ENCODE measurements around the gene THRB.
"Not testable (repeated sequence)": the region's sequence is repeated elsewhere in the genome, so short reads cannot be mapped to it uniquely, and the experiment has no call there.

Gene THRB

DNA sequence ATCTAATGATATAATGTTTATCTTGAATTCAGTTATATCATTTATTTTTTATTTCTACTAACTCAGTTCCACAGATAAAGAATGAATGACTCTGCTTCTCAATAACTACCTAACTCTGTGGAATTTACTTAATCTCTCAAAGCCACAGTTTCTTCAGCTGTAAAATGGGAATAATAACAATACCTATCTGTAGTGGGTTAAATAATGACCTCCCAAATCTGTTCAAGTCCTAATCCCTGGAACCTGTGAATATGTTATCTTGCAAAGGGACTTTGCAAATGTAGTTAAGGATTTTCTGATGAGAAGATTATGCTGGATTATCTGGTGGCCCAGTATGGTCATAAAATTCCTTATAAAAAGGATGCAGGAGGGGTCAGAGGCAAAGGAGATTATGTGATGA lies 61.7 kb downstream of the THRB start:
- Mint-ChIP-seq H3K9me3 (peaks cover 8% of the 10 kb centered on the region), H3K4me1 (ENCODE audit: low read depth) (no peaks in the 10 kb centered on the region), H3K4me3 (no peak overlapping the region), H3K27ac (no peak overlapping the region), H3K27me3 (no peaks in the 10 kb centered on the region), H3K36me3 (ENCODE audit: low read depth) (no peaks in the 10 kb centered on the region)

DNA sequence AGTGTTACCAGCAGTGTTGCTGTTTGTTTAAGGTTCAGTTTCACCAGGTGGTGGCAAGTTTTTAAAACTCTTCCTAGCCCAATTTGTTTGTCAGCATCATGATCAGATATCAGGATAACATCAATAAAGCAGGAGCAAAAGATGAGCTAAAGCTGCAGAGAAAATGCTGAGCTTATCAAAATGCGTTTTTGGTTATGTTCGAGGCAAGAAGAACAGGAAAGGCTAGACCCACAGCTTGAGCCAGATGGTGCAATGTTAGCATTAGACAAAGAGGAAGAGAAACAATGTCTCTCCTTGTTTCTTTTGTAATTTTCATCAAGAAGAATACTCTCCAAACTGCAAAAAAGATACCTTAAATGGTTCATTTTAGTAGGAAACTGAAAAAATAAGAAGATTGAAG lies 66.2 kb downstream of the THRB start:
- Mint-ChIP-seq H3K36me3 (ENCODE audit: low read depth) (no peaks in the 10 kb centered on the region), H3K27me3 (no peaks in the 10 kb centered on the region), H3K4me3 (no peak overlapping the region), H3K4me1 (ENCODE audit: low read depth) (no peaks in the 10 kb centered on the region), H3K27ac (no peak overlapping the region), H3K9me3 (peaks cover 4% of the 10 kb centered on the region)

DNA sequence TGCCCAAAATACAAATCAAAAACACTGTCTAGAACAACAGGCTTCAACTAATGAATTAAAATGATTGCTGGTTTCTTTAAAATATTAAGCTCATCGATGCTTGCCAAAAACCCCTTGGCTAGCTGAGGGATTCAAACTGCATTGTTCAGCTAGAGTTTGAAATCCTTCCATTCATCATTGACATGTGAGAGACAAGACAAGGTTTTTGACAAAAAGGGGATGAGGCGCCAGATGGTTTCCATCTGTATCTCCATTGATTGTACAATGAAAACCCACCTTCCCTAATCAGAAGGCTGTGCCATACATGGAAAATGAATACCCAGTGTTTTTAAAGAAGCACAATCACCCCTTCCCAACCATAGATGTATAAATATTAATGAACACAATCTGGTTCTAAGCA lies 67.8 kb downstream of the THRB start:
- Mint-ChIP-seq H3K27me3 (no peaks in the 10 kb centered on the region), H3K36me3 (ENCODE audit: low read depth) (no peaks in the 10 kb centered on the region), H3K4me1 (ENCODE audit: low read depth) (no peaks in the 10 kb centered on the region), H3K27ac (no peak overlapping the region), H3K4me3 (no peak overlapping the region), H3K9me3 (peaks cover 4% of the 10 kb centered on the region)

DNA sequence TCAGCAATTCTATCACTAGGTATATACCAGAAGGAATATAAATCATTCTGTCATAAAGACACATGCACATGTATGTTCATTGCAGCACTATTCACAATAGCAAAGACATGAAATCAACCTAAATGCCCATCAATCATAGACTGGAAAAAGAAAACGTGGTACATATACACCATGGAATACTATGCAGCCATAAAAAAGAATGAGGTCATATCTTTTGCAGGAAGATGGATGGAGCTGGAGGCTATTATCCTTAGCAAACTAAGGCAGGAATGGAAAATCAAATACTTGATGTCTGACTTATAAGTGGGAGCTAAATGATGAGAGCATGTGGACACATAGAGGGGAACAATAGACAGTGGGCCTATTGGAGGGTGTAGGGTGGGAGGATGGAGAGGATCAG lies 73.8 kb downstream of the THRB start:
- H3K36me3 Mint-ChIP-seq (ENCODE audit: low read depth); H3K27me3 Mint-ChIP-seq; H3K9me3 Mint-ChIP-seq; H3K4me1 Mint-ChIP-seq (ENCODE audit: low read depth); H3K27ac Mint-ChIP-seq; H3K4me3 Mint-ChIP-seq: not testable (repeated sequence)

DNA sequence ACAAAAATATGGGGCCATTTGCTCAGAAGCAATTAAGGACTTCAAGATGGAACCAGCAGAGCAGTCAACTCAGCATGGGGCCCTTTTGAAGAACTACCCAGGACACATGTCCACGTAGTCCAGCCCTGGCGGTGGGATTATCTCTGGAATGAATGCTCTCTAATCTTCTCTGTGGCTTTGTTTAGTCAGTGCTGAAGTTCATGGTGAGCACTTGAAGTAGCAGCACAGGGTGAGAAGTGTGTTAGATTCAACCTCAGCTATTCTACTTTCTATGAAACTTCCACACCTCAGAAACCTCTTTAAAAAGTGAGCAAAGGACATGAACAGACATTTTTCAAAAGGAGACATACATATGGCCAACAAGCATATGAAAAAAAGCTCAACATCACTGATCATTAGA lies 74.4 kb downstream of the THRB start:
- no peak overlapping the region for H3K4me3 Mint-ChIP-seq
- no peaks in the 10 kb centered on the region for H3K4me1 Mint-ChIP-seq (ENCODE audit: low read depth)
- no peaks in the 10 kb centered on the region for H3K27me3 Mint-ChIP-seq
- H3K9me3 Mint-ChIP-seq: no peaks in the 10 kb centered on the region
- no peak overlapping the region for H3K27ac Mint-ChIP-seq
- H3K36me3 Mint-ChIP-seq (ENCODE audit: low read depth): no peaks in the 10 kb centered on the region

DNA sequence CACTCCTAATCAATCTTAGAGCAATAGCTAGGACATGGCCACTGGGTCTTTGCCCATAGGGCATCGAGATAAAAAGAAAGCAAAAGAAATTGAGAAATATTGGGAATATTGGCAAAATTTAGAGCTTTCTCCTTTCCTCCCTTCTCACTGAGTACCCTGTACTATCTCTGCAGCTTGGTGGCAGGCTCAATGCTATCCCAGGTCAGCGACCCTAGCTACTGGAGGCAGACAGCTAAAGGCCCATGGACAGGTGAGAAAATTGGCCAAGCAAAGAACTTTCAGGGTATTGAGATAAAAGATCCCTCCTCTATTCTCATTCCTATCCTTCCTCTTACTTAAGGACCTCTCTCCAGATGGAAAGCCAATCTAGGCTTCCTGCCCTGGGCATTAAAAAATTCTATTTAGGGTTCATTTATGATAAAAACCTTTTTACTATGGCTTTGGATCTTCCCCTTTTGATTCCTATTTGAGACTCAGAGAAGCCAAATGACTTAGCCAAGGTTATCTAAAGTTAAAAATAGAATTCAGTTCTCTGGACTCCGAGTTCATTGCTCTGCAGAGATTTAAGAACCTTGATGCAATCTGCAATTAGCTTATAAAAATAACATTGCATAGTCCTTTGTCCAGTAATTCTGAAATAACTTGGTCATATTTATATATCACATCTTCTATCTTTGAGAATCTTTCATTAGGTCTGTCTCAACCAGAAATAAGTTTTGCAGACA lies 75.4 kb downstream of the THRB start:
- Mint-ChIP-seq H3K4me3 (no peak overlapping the region), H3K27ac (no peak overlapping the region), H3K27me3 (no peaks in the 10 kb centered on the region), H3K36me3 (ENCODE audit: low read depth) (no peaks in the 10 kb centered on the region), H3K9me3 (no peaks in the 10 kb centered on the region), H3K4me1 (ENCODE audit: low read depth) (no peaks in the 10 kb centered on the region)

DNA sequence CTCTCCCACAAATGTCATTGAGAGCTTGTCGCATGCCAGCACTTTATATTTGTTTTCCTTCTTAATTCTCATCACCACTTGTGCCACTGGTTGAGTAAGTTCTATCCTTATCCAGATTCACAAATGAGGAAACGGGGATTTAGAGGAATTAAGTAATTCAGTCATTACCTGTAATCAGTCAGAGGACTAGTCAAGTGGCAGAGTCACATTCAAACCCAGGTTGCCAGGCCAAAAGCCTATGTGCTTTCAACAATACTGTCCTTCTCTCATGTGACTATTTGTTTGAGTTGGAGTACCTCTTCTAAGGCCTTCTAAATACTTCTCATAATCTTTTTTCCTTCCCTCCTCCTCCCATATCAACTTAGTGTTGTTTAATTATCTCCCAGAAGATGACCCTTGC lies 76.9 kb downstream of the THRB start:
- Mint-ChIP-seq H3K9me3 (no peaks in the 10 kb centered on the region), H3K27ac (no peak overlapping the region), H3K36me3 (ENCODE audit: low read depth) (no peaks in the 10 kb centered on the region), H3K4me3 (no peak overlapping the region), H3K27me3 (no peaks in the 10 kb centered on the region), H3K4me1 (ENCODE audit: low read depth) (no peaks in the 10 kb centered on the region)

DNA sequence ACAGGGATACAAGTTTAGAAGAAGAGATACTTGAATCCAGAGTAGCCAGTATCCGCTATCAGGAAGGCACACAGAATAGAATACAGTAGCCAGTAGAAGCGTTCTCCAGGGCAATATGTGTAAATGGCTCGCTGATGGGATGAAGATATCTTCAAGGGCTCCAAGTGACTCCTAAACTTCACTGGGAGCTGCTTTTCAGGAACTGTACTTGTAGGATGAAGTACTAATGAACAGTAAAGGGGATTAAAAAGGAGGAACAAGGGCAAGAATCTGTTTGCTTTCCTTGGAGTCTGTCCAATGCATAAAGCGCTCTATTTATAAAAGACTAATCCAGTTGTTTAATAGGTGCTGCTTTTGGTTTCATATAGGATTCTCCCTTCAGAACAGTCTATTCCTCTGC lies 78.4 kb downstream of the THRB start:
- H3K27me3 Mint-ChIP-seq: no peaks in the 10 kb centered on the region
- no peaks in the 10 kb centered on the region for H3K36me3 Mint-ChIP-seq (ENCODE audit: low read depth)
- no peak overlapping the region for H3K27ac Mint-ChIP-seq
- no peaks in the 10 kb centered on the region for H3K9me3 Mint-ChIP-seq
- no peaks in the 10 kb centered on the region for H3K4me1 Mint-ChIP-seq (ENCODE audit: low read depth)
- H3K4me3 Mint-ChIP-seq: no peak overlapping the region

DNA sequence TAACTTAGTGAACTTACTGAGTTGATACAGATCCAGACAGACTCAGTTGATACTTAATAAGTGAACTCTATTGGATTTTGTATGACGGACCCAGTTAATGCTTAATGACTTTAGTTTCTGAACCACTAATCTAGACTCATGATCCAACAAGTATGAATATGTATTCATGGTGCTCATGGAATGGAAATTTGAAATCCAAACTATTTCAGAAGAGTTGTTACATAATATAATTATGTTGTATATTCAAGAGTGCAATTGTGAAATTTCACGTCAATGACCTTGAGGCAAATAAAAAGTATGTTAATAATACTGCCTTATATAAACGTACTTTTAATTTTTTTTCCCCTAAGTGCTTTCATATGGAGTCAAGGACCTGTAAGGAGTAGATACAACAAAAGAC lies 78.8 kb downstream of the THRB start:
- H3K4me3 Mint-ChIP-seq: no peak overlapping the region
- no peaks in the 10 kb centered on the region for H3K36me3 Mint-ChIP-seq (ENCODE audit: low read depth)
- H3K9me3 Mint-ChIP-seq: no peaks in the 10 kb centered on the region
- no peaks in the 10 kb centered on the region for H3K4me1 Mint-ChIP-seq (ENCODE audit: low read depth)
- no peaks in the 10 kb centered on the region for H3K27me3 Mint-ChIP-seq
- H3K27ac Mint-ChIP-seq: no peak overlapping the region

DNA sequence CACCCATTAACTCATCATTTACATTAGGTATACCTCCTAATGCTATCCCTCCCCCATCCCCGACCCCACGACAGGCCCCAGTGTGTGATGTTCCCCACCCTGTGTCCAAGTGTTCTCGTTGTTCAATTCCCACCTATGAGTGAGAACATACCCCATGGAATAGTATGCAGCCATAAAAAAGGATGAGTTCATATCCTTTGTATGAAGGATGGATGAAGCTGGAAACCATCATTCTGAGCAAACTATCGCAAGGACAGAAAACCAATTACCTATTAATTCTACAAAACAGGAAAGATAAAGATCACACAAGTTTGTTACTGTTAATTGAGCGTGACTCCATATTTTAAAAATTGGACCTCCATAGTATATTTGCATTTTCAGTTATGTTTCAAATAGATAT lies 81.0 kb downstream of the THRB start:
- H3K27me3 Mint-ChIP-seq; H3K9me3 Mint-ChIP-seq; H3K27ac Mint-ChIP-seq; H3K36me3 Mint-ChIP-seq (ENCODE audit: low read depth); H3K4me3 Mint-ChIP-seq; H3K4me1 Mint-ChIP-seq (ENCODE audit: low read depth): not testable (repeated sequence)

DNA sequence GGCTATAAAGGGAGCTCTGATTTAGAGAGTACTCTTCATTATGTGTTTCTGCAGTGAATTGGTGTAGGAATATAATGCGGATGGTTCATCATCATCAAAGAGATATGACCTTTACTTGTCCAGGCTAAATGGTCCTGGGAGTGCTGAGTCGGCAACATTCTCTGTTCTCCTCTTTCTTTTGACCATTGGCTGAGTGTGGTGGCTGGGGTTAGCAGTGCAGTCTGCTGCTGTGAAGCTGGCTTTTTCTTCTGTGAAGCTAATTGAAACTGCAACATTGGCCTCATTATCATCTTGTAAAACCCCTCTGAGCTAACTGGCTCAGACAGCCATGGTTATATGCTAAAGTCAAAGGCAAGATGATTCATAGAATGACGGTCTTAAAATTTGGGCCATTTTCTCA lies 83.8 kb downstream of the THRB start:
- Mint-ChIP-seq H3K9me3 (no peaks in the 10 kb centered on the region), H3K4me1 (ENCODE audit: low read depth) (no peaks in the 10 kb centered on the region), H3K36me3 (ENCODE audit: low read depth) (no peaks in the 10 kb centered on the region), H3K4me3 (no peak overlapping the region), H3K27me3 (no peaks in the 10 kb centered on the region), H3K27ac (no peak overlapping the region)

DNA sequence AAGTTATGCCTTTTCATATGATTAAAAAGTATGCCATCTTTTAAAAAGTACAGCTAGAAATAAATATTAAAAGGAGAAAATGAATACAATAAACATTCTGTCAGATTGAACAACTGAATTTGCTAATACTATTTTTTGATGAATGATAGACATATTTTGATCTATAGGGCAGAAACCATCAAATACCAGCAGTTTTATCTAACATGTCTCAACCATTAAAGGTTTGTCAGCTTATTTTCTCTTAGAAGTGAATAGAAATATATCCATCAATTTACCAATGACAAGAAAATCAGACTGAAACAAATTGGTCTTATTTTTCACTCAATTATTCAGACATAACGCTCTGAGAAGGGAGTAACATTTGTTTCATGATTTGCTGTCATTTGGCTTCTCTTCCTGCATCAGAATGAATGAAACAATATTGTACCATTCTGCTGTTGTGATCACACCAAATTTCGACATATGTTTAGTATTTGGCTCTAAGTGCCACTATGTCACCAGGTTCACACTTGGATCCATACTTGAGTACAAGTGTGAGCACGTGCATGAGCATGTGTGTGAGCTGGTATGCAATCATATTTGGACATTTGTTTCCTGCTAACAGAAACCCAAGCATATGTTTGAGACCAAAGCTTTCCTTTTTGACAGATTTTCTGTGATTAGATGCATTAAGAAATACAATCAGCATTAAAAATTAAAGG lies 86.5 kb downstream of the THRB start:
- H3K36me3 Mint-ChIP-seq (ENCODE audit: low read depth): no peaks in the 10 kb centered on the region
- no peak overlapping the region for H3K27ac Mint-ChIP-seq
- no peaks in the 10 kb centered on the region for H3K4me1 Mint-ChIP-seq (ENCODE audit: low read depth)
- no peak overlapping the region for H3K4me3 Mint-ChIP-seq
- no peaks in the 10 kb centered on the region for H3K27me3 Mint-ChIP-seq
- H3K9me3 Mint-ChIP-seq: no peaks in the 10 kb centered on the region

DNA sequence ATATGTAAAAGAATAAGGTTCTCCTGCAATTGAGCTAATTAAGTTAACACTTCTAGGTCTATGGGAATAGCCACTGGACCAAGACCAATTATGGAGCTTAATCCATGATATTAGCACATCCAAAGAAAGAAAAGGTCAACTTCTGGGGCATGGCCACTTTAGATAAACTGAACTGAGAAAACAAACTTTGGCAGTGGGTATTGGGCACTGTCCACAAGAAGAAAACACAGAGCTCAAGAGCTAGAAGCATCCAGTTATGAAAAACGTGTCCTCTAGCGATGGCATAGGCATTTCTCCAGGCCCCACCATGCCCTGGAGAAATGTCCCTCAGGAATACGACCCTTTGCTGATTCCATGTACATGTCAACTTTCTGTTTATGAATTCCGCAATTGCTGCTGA lies 87.8 kb downstream of the THRB start:
- H3K4me1 Mint-ChIP-seq (ENCODE audit: low read depth): no peaks in the 10 kb centered on the region
- no peak overlapping the region for H3K27ac Mint-ChIP-seq
- H3K27me3 Mint-ChIP-seq: no peaks in the 10 kb centered on the region
- no peak overlapping the region for H3K4me3 Mint-ChIP-seq
- no peaks in the 10 kb centered on the region for H3K9me3 Mint-ChIP-seq
- no peaks in the 10 kb centered on the region for H3K36me3 Mint-ChIP-seq (ENCODE audit: low read depth)

DNA sequence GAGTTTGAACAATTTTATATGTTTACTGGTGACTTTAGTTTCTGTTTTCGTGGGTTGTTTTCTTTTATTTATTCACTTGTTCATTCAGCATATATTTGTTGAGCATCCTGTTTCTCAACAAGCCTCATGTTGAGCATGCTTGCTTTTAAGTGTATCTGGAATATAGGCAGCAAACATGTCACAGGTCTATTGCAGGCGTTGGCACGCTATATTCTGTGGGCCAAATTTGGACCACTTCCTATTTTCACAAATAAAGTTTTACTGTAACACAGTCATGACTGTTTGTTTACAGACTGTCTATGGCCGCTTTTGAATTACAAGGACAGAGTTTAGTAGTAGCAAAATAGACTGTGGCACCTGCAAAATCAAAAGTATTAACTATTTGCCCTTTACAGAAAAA lies 89.6 kb downstream of the THRB start:
- no peaks in the 10 kb centered on the region for H3K9me3 Mint-ChIP-seq
- no peak overlapping the region for H3K4me3 Mint-ChIP-seq
- no peaks in the 10 kb centered on the region for H3K36me3 Mint-ChIP-seq (ENCODE audit: low read depth)
- H3K27me3 Mint-ChIP-seq: no peaks in the 10 kb centered on the region
- H3K4me1 Mint-ChIP-seq (ENCODE audit: low read depth): no peaks in the 10 kb centered on the region
- H3K27ac Mint-ChIP-seq: no peak overlapping the region

DNA sequence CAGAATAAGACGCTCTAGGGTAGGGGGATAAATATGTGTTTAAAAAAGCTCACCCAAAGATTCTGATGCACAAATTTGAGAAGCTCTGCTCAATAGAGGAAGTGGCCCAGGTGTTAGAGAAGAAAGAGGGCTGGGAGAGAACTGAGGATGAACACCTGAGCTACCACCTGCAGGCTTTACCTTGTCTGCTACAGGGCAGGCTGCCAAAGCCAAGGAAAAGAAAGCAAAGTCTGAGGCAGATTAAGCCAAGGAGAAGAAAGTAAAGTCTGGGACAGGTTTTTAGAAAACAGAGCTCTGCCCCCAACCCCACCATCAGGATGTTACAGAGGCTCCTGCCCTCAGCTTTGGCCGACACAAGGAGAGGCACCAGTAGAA lies 92.9 kb downstream of the THRB start:
- Mint-ChIP-seq H3K36me3 (ENCODE audit: low read depth) (no peaks in the 10 kb centered on the region), H3K4me1 (ENCODE audit: low read depth) (no peaks in the 10 kb centered on the region), H3K4me3 (no peak overlapping the region), H3K27me3 (no peaks in the 10 kb centered on the region), H3K27ac (no peak overlapping the region), H3K9me3 (no peaks in the 10 kb centered on the region)

All from stimulated activated naive CD8-positive, alpha-beta T cell treated with anti-CD3 and anti-CD28 coated beads, Interleukin-15, Interleukin-2, amounts not matched to agents 100 ng/mL and 50 ng/mL, for 24 hours (primary cell).